ENCODE measurements around the gene MAP7D1. TPM values are rescaled to one million over a fixed set of nuclear protein-coding genes. Genes with fewer than 3 reads are reported as not detected.

Gene MAP7D1
- total RNA-seq, 4 donors from 2014 or later = 147 to 243 (median 172) TPM

DNA sequence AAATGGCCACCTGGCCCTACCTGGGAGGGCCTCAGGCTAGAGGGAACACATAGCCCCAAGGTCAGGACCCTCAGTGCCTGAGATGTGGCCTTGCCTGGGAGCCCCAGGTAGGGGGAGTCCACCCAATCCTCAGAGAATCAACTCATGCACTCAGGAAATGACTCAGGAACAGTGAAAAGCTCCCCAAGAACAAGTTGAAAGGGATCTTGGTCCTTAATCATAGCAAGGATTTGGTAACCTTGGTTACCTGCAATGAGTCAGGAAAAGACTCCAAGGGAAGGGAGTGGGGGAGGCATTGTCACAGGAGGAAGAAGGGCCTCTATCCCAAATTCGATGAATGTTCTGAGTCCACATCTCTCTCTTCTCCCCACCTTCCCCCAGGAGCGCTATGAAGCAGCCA is 17.0 kb downstream of the MAP7D1 start:
- Histone ChIP-seq H3K4me1 (peaks cover 4 to 88% (median 11%) of the 10 kb centered on the region in 3 donors), H3K36me3 (peaks cover 0 to 85% of the 10 kb centered on the region in 2 donors), H3K27ac (peak overlapping the region in 3 of 4 donors; percentile 53 to 79 (median 60)), H3K9me3 (no peaks in the 10 kb centered on the region), H3K27me3 (no peaks in the 10 kb centered on the region), H3K4me3 (no peak overlapping the region)
- ATAC-seq = no peak
- TF ChIP-seq POLR2A (IDR thresholded peaks at IDR 0.05) (no peak), POLR2AphosphoS5 (IDR thresholded peaks at IDR 0.05) (no peak), EP300 (IDR thresholded peaks at IDR 0.05) (no peak)
- TF ChIP-seq, protein P1, sequence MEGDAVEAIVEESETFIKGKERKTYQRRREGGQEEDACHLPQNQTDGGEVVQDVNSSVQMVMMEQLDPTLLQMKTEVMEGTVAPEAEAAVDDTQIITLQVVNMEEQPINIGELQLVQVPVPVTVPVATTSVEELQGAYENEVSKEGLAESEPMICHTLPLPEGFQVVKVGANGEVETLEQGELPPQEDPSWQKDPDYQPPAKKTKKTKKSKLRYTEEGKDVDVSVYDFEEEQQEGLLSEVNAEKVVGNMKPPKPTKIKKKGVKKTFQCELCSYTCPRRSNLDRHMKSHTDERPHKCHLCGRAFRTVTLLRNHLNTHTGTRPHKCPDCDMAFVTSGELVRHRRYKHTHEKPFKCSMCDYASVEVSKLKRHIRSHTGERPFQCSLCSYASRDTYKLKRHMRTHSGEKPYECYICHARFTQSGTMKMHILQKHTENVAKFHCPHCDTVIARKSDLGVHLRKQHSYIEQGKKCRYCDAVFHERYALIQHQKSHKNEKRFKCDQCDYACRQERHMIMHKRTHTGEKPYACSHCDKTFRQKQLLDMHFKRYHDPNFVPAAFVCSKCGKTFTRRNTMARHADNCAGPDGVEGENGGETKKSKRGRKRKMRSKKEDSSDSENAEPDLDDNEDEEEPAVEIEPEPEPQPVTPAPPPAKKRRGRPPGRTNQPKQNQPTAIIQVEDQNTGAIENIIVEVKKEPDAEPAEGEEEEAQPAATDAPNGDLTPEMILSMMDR (IDR thresholded peaks at IDR 0.05) = no peak
- WGBS, 2 donors (ENCODE audit: low coverage in 1 of 2) = 60 to 73% methylated on average over 2 of the region's 2 CpGs

DNA sequence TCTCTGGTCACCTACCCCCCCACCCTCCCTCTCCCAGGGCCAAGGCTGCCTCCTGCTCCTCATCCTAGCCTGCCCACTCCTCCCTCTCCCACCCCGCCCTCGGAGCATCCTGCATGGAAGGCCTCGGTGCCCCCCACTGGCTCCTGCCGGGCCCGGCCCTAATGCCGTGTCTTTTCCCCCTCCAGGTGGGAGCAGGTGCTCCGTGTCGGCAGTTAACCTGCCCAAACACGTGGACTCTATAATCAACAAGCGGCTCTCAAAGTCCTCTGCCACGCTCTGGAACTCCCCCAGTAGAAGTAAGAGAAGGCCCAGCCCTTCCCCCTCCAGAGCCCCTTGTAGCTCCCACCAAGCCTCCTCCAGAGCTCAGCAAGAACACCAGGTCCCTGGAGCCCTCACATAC is 18.8 kb downstream of the MAP7D1 start:
- peak overlapping the region; percentile 5 to 80 (median 78) for H3K27ac ChIP-seq
- TF ChIP-seq POLR2A (IDR thresholded peaks at IDR 0.05) (no peak), POLR2AphosphoS5 (IDR thresholded peaks at IDR 0.05) (no peak), EP300 (IDR thresholded peaks at IDR 0.05) (no peak)
- TF ChIP-seq, protein P1 (IDR thresholded peaks at IDR 0.05) = no peak
- peaks cover 0 to 95% of the 10 kb centered on the region in 2 donors for H3K36me3 ChIP-seq
- 63% methylated on average over 4 of the region's 11 CpGs; no CpG with 5 or more reads in 1 of the 2 donors for WGBS, 2 donors (ENCODE audit: low coverage in 1 of 2)
- no peak for ATAC-seq
- H3K4me1 ChIP-seq = peaks cover 4 to 88% (median 11%) of the 10 kb centered on the region in 3 donors
- no peaks in the 10 kb centered on the region for H3K9me3 ChIP-seq
- H3K4me3 ChIP-seq = no peak overlapping the region
- no peaks in the 10 kb centered on the region for H3K27me3 ChIP-seq

DNA sequence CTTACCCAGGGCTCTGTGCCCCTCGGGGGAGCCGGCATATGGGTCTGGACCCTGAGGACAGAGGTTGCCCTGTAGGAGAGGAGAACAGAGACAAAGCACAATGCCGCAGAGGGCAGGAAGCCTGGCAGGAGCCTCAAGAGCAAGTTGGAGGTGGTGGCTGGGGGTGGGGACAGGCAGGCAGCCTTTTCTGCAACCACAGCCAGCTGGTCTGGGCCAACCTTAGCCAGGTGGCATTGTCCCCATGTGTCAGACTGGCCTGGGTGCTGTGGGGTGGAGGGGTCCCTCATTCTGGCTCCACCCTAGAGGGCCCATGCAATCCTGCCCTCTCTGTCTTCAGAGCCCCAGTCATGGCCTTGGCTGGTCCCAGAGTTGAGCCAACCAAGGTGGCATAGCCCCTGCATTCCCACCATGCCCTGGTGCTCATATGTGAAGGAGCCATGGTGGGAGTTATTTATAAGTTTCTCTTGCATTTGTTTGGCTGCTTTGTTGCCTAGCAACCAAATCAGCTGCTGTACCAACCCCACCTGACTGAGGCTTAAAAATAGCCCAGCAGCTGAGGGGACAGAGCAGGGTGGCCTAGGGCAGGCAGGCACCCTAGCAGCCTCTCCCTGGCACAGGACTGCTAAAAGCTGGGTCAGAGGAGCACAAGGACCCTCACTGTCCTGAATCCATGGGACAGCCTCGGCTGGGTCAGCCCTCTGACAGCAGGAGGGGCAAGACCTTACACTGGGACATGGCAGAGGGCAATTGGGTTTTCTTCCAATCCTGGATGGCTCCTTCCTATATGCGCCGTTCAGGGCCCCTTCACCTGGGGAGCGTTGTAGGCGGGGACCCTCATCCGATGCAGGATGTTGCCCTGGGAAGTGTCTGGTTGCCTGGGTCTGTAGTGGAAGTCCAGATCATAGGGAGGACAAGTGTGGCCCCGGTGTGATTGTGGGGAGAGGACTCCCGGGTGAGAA is 19.5 kb downstream of the MAP7D1 start:
- Histone ChIP-seq H3K4me1 (peaks cover 4 to 81% (median 11%) of the 10 kb centered on the region in 3 donors), H3K27ac (peak overlapping the region; percentile 5 to 80 (median 78)), H3K4me3 (no peak overlapping the region), H3K36me3 (peaks cover 0 to 100% of the 10 kb centered on the region in 2 donors), H3K27me3 (no peaks in the 10 kb centered on the region), H3K9me3 (no peaks in the 10 kb centered on the region)
- no CpG with 5 or more reads among the region's 11 CpGs for whole genome bisulfite sequencing, 2 donors (ENCODE audit: low coverage in 1 of 2)
- TF ChIP-seq, protein P1 (IDR thresholded peaks at IDR 0.05) = no peak
- TF ChIP-seq EP300 (IDR thresholded peaks at IDR 0.05) = no peak
- no peak for TF ChIP-seq POLR2A (IDR thresholded peaks at IDR 0.05)
- no peak for TF ChIP-seq POLR2AphosphoS5 (IDR thresholded peaks at IDR 0.05)
- ATAC-seq = peak; percentile 51

DNA sequence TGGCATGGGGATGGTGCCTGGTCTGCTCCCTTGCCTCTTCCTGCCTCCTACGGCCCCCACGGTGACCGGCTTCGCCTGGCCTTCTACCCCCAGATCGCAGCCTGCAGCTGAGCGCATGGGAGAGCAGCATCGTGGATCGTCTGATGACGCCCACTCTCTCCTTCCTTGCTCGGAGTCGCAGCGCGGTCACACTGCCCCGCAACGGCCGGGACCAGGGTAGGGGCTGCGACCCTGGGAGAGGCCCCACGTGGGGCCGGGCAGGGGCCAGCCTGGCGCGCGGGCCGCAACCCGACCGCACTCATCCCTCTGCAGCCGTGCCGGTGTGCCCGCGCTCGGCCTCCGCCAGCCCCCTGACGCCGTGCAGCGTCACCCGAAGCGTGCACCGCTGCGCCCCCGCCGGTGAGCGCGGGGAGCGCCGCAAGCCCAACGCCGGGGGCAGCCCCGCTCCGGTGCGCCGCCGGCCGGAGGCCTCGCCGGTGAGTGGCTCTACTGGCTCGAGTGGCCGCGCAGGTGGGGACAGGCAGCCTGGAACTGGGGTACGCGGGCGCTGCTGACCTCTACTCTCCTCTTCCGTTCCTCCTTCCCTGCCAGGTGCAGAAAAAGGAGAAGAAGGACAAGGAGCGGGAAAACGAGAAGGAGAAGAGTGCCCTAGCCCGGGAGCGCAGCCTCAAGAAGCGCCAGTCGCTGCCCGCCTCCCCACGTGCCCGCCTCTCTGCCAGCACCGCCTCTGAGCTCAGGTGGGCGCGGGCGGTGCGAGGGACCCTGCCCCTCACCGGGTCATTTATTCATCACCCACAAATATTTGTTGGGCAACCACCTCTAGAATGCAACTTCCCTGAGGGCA is 20.4 kb downstream of the MAP7D1 start:
- ATAC-seq = peak; percentile 63
- WGBS, 2 donors (ENCODE audit: low coverage in 1 of 2) = 90% methylated on average over 2 of the region's 76 CpGs; no CpG with 5 or more reads in 1 of the 2 donors
- Histone ChIP-seq H3K36me3 (peaks cover 0 to 100% of the 10 kb centered on the region in 2 donors), H3K27ac (peak overlapping the region; percentile 5 to 80 (median 78)), H3K4me3 (no peak overlapping the region), H3K27me3 (no peaks in the 10 kb centered on the region), H3K9me3 (no peaks in the 10 kb centered on the region), H3K4me1 (peaks cover 4 to 72% (median 11%) of the 10 kb centered on the region in 3 donors)
- TF ChIP-seq POLR2AphosphoS5 (IDR thresholded peaks at IDR 0.05) (no peak), POLR2A (IDR thresholded peaks at IDR 0.05) (no peak), EP300 (IDR thresholded peaks at IDR 0.05) (no peak)
- TF ChIP-seq, protein P1 (IDR thresholded peaks at IDR 0.05) = peak in 3 of 4 experiments; percentile 48 to 58 (median 50)

Measured in gastroesophageal sphincter (tissue), 4 donors.